AG04450 (cell line): ENCODE measurements around the gene EIF4E1B. TPM values are rescaled to one million over a fixed set of nuclear protein-coding genes. Genes with fewer than 3 reads are reported as not detected.

Source experiments
- CTCF ChIA-PET: fragments of 300-600, 350-600 bp; formaldehyde crosslinking; extraction: SDS; loops from one replicate; lab custom pipeline; 2022; ENCODE audit warnings: antibody characterized with exemption, inconsistent platforms; lab: Charles Lee
- POLR2A ChIA-PET: fragments of 350-600 bp; formaldehyde crosslinking; extraction: SDS; loops from one replicate; lab custom pipeline; 2021; ENCODE audit warnings: antibody characterized with exemption, inconsistent platforms; lab: Yijun Ruan, JAX
- DNase-seq: peaks from one replicate; pipeline ENCODE4 v3.0.0-alpha.2; 2011; ENCODE audit warnings: low read depth, low spot score
- H3K27ac ChIP-seq: one replicate; pipeline ENCODE4 v1.5.1; 2012; ENCODE audit warnings: low read depth, low read length, control low read depth
- H3K27me3 ChIP-seq: one replicate; pipeline ENCODE4 v1.6.0; 2012; ENCODE audit warnings: low read length; ENCODE audit not compliant: control insufficient read depth, insufficient read depth
- H3K4me3 ChIP-seq: 2 replicates; pipeline ENCODE4 v1.5.1; 2011; ENCODE audit warnings: mild to moderate bottlenecking, low read depth, low read length, control low read depth
- H3K9me3 ChIP-seq: 2 replicates; pipeline ENCODE4 v1.5.1; 2012; ENCODE audit warnings: low read length; ENCODE audit not compliant: control insufficient read depth, insufficient read depth
- polyA plus RNA-seq: library from polyadenylated mRNA; depleted of rRNA; stranded (reverse); fragments of >200 nt; gene quantifications from 2 replicates; pipeline ENCODE4 v1.2.3, GENCODE V29; 2011
- TF ChIP-seq, protein P1 (sequence below): IDR thresholded peaks from 2 replicates; pipeline ENCODE4 v1.5.1; 2011; ENCODE audit warnings: low read depth, low read length, control low read depth, inconsistent platforms

The EIF4E1B gene
- polyA plus RNA-seq, 1 experiment: not detected

DNA sequence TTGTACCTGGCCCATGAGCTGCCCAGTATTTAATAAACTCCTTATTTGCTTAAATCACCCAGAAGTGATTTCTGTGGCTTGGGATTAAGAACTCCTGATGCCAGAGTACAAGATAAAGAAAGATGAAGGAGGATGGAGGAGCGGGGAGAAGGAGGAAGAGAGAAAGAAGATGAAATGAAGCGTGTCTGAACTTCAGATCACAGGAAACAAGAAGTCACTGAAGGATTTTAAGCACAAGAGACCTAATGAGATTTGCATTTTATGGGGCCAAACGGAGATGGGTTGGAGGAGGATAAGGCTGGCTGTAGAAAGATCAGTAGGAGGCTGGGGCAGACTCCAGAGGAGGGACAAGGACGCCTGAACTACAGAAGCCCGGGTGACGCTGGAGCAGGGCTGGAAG is 3.1 kb downstream of the EIF4E1B start:
- CTCF ChIA-PET: interaction anchor here (1.0 to 1.8 kb wide), 2 partner anchors 27 to 186 kb away, joined by 3 to 6 read pairs; no protein-coding TSS in a partner anchor
- Histone ChIP-seq H3K27ac (no peak overlapping the region), H3K9me3 (peaks cover 5% of the 10 kb centered on the region; the same call in 1 of the 2 replicates), H3K27me3 (peaks cover 74% of the 10 kb centered on the region), H3K4me3 (no peak overlapping the region)
- no peak for DNase-seq
- TF ChIP-seq, protein P1, sequence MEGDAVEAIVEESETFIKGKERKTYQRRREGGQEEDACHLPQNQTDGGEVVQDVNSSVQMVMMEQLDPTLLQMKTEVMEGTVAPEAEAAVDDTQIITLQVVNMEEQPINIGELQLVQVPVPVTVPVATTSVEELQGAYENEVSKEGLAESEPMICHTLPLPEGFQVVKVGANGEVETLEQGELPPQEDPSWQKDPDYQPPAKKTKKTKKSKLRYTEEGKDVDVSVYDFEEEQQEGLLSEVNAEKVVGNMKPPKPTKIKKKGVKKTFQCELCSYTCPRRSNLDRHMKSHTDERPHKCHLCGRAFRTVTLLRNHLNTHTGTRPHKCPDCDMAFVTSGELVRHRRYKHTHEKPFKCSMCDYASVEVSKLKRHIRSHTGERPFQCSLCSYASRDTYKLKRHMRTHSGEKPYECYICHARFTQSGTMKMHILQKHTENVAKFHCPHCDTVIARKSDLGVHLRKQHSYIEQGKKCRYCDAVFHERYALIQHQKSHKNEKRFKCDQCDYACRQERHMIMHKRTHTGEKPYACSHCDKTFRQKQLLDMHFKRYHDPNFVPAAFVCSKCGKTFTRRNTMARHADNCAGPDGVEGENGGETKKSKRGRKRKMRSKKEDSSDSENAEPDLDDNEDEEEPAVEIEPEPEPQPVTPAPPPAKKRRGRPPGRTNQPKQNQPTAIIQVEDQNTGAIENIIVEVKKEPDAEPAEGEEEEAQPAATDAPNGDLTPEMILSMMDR: no peak
- POLR2A ChIA-PET: no interaction called here

DNA sequence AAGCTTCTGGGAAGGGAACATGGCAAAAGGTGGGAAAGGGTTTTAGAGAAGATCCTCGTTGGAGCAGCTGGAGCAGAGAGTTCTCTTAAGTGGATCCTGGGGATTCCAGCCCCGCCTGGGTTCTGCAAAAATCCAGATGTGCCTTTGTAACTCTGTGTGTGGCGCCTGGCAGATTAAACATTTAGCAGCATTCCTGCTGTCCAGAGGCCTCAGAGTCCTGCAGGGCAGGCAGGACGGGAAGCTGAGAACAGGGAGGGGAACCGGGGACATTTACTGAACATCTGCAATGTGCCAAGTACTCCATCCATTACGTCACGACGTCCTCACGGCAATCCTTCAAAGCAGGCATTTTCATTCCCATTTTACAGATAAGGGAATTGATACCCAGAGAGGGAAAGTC is 6.0 kb downstream of the EIF4E1B start:
- Histone ChIP-seq H3K27ac (no peak overlapping the region), H3K9me3 (peaks cover 5% of the 10 kb centered on the region; the same call in 1 of the 2 replicates), H3K4me3 (no peak overlapping the region), H3K27me3 (peaks cover 63% of the 10 kb centered on the region)
- ChIA-PET POLR2A (no interaction called here), CTCF (interaction anchor here (1.3 kb wide), 1 partner anchor 24 kb away, joined by 3 read pairs; no protein-coding TSS in a partner anchor)
- TF ChIP-seq, protein P1: no peak
- DNase-seq: no peak

DNA sequence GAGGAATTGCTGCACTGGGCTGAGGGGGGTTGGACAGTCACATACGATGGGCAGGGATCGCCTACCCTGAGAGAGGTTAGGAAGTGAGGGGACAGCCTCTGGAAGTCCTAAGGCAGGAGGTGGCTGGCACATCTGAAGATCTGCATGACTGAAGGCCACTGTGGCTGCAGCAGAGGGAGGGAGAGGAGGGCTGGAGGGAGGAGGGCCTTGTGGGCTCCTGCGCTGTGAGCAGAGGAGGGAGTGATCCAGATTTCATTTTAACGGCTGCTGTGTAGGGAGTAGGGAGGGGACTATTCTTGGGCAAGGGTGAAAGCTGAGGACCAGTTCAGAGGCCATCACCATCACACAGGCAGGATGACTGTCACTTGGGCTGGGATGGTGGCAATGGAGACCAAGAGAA is 7.1 kb downstream of the EIF4E1B start:
- Histone ChIP-seq H3K27me3 (peaks cover 57% of the 10 kb centered on the region), H3K4me3 (no peak overlapping the region), H3K27ac (no peak overlapping the region), H3K9me3 (peaks cover 5% of the 10 kb centered on the region; the same call in 1 of the 2 replicates)
- TF ChIP-seq, protein P1: no peak
- ChIA-PET CTCF (no interaction called here), POLR2A (no interaction called here)
- no peak for DNase-seq

DNA sequence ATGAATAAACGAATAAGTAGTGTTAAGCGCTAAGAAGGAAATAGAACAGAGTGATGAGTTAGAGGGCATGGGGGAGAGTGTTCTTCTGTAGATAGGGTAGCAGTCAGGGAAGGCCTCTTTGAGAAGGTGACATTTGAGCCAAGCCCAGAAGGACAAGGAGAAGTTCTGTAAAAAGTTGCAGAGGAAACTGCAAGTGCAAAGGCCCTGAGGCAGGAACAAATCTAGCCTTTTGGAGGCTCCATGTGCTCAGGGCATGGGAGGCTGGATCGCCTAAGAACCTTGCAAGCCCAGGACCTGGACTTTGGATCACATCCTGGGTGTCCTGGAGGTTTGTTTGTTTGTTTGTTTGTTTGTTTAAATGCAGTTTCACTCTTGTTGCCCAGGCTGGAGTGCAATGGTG is 8.0 kb downstream of the EIF4E1B start:
- Histone ChIP-seq H3K27ac (no peak overlapping the region), H3K9me3 (peaks cover 5% of the 10 kb centered on the region; the same call in 1 of the 2 replicates), H3K27me3 (peaks cover 49% of the 10 kb centered on the region), H3K4me3 (no peak overlapping the region)
- TF ChIP-seq, protein P1: no peak
- DNase-seq: no peak
- POLR2A ChIA-PET: no interaction called here
- CTCF ChIA-PET: interaction anchor here (1.5 kb wide), 1 partner anchor 19 kb away, joined by 4 read pairs; no protein-coding TSS in a partner anchor

DNA sequence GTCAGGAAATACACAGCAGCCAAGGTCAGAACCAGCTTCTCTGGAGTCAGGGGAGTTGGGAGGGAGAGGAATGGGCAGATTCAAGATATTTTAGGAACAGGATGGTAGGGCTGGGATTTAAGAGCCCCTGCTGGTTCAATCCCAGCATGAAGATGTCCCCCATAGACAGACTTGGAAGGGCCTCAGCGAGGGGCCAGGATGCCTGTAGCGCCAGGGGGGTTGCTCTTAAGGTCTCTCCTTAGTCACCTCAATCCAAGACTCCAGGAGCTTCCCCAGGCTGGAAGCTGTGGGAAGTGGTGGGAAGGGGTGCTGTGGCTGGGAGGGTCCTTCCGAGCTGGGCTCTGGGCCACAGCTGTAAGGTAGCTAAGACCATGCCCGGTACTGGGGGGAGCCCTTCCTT is 8.7 kb downstream of the EIF4E1B start:
- POLR2A ChIA-PET: no interaction called here

More for the DNA sequence above, 8.7 kb downstream of the EIF4E1B start:
- no peak overlapping the region for H3K27ac ChIP-seq
- TF ChIP-seq, protein P1: no peak
- H3K4me3 ChIP-seq: no peak overlapping the region
- peaks cover 42% of the 10 kb centered on the region for H3K27me3 ChIP-seq
- peaks cover 5% of the 10 kb centered on the region; the same call in 1 of the 2 replicates for H3K9me3 ChIP-seq
- CTCF ChIA-PET: interaction anchor here (0.5 to 1.5 kb wide), 3 partner anchors 19 to 21 kb away, joined by 4 to 6 read pairs (median 6); no protein-coding TSS in a partner anchor
- DNase-seq: no peak
